Fibroblast of lung (primary cell): ENCODE measurements around the gene GALNT17.

Source experiments
- EZH2 ChIP-seq: IDR thresholded peaks from 2 replicates; pipeline ENCODE4 v1.5.1; 2012; ENCODE audit warnings: low read length, control low read depth, mild to moderate bottlenecking; ENCODE audit errors: missing control alignments
- TF ChIP-seq, protein P1 (sequence below), 2 donors: IDR thresholded peaks in 1 of 2; conservative IDR thresholded peaks in 1 of 2; 1 replicate in 1 of 2; 2 replicates in 1 of 2; pipeline ENCODE4 v1.5.1; 2011 to 2012; ENCODE audit warnings: low read length in 2 of 2, control low read depth in 1 of 2, inconsistent platforms in 1 of 2, low read depth in 1 of 2, mild to moderate bottlenecking in 1 of 2

DNA sequence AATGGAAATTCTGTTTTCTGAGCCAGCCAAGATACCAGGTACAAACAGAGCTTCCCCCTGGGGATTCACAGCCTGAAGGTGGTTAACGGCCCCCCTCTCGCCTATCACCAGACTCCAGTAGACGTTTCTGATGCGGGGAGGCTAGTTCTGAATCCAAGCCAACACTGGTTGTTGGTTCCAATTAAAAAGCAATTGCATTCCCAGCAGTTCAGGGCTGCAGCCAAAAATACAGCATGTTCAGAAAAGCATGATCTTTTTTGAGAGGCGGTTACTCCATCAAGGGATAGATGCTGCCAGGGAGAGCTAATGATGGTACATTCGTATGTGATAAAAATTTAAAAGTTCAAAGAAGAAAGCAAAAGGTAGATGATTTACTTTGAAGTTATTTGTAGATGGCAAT, 481.0 kb downstream of the GALNT17 start:
- TF ChIP-seq, protein P1, sequence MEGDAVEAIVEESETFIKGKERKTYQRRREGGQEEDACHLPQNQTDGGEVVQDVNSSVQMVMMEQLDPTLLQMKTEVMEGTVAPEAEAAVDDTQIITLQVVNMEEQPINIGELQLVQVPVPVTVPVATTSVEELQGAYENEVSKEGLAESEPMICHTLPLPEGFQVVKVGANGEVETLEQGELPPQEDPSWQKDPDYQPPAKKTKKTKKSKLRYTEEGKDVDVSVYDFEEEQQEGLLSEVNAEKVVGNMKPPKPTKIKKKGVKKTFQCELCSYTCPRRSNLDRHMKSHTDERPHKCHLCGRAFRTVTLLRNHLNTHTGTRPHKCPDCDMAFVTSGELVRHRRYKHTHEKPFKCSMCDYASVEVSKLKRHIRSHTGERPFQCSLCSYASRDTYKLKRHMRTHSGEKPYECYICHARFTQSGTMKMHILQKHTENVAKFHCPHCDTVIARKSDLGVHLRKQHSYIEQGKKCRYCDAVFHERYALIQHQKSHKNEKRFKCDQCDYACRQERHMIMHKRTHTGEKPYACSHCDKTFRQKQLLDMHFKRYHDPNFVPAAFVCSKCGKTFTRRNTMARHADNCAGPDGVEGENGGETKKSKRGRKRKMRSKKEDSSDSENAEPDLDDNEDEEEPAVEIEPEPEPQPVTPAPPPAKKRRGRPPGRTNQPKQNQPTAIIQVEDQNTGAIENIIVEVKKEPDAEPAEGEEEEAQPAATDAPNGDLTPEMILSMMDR (conservative IDR thresholded peaks at IDR 0.05 in 1 of 2, IDR thresholded peaks at IDR 0.05 in 1 of 2; ENCODE audit: low read depth in 1 of 2, low read length in 2 of 2) = no peak
- no peak for TF ChIP-seq EZH2
